Colonic mucosa (tissue), 4 donors: ENCODE measurements around the gene ZNF90. TPM values are rescaled to one million over a fixed set of nuclear protein-coding genes. Genes with fewer than 3 reads are reported as not detected.

ENCODE experiments used
- DNase-seq: peaks from one replicate; pipeline ENCODE4 v3.0.0-alpha.2; 2020
- H3K27ac ChIP-seq: fragments of 200-600 bp; one replicate; pipeline ENCODE4 v1.8.0; 2021
- H3K27me3 ChIP-seq: fragments of 200-600 bp; one replicate; pipeline ENCODE4 v1.8.0; 2021
- H3K36me3 ChIP-seq: fragments of 200-600 bp; one replicate; pipeline ENCODE4 v1.8.0; 2021
- H3K4me1 ChIP-seq: fragments of 200-600 bp; one replicate; pipeline ENCODE4 v1.8.0; 2021; ENCODE audit warnings: mild to moderate bottlenecking
- H3K4me3 ChIP-seq: fragments of 200-600 bp; one replicate; pipeline ENCODE4 v1.8.0; 2021
- H3K9ac ChIP-seq, 2 donors: one replicate each; pipeline ENCODE4 v1.7.0; 2013; ENCODE audit warnings: control low read depth in 2 of 2, low read depth in 2 of 2, low read length in 2 of 2
- H3K9me3 ChIP-seq: fragments of 200-600 bp; one replicate; pipeline ENCODE4 v1.8.0; 2021
- CTCF ChIP-seq: fragments of 200-600 bp; IDR thresholded peaks from one replicate; pipeline ENCODE4 v1.8.0; 2022; ENCODE audit warnings: antibody characterized with exemption, mild to moderate bottlenecking
- intact Hi-C: fragments of 100-400 bp; cut with DNase I; formaldehyde crosslinking; loops from one replicate; pipeline ENCODE4 v1.14.1; 2022
- total RNA-seq, 2 donors: library from RNA; stranded (reverse); fragmentation: NEBNext Ultra II Directional in 1 of 2; extraction: Animal tissue kit (Norgen Biotek cat#: 25700) in 1 of 2; gene quantifications; one replicate each; pipeline ENCODE4 v1.2.1, GENCODE V29; 2021
- donor health status: healthy.
- donor health status: DM: no; HTN: no; CAD: no.
- donor health status: DM: no; HTN: no; CAD: no.

Gene ZNF90
- total RNA-seq, 2 donors from 2014 or later = 3.4 to 6.8 TPM

GRCh38 chr19:20162821-20163220 lies 85.0 kb downstream of the ZNF90 start:
- no peaks in the 10 kb centered on the region for H3K36me3 ChIP-seq
- H3K4me3 ChIP-seq = no peak overlapping the region
- H3K27ac ChIP-seq = no peak overlapping the region
- no peaks in the 10 kb centered on the region for H3K9me3 ChIP-seq
- H3K4me1 ChIP-seq = no peaks in the 10 kb centered on the region
- no peak for TF ChIP-seq CTCF
- DNase-seq = no peak
- no peak overlapping the region for H3K9ac ChIP-seq
- intact Hi-C loops = no loop called here
- no peaks in the 10 kb centered on the region for H3K27me3 ChIP-seq

- Histone ChIP-seq H3K27ac (no peak overlapping the region), H3K27me3 (no peaks in the 10 kb centered on the region), H3K4me1 (no peaks in the 10 kb centered on the region), H3K36me3 (no peaks in the 10 kb centered on the region), H3K4me3 (no peak overlapping the region), H3K9me3 (no peaks in the 10 kb centered on the region), H3K9ac (no peak overlapping the region)
- DNase-seq = no peak
- intact Hi-C loops = no loop called here
- TF ChIP-seq CTCF = no peak
Observed at GRCh38 chr19:20164456-20164855, 86.7 kb downstream of the ZNF90 start.

- Histone ChIP-seq H3K36me3 (no peaks in the 10 kb centered on the region), H3K4me1 (no peaks in the 10 kb centered on the region), H3K27ac (no peak overlapping the region), H3K4me3 (no peak overlapping the region), H3K27me3 (no peaks in the 10 kb centered on the region), H3K9ac (no peak overlapping the region), H3K9me3 (no peaks in the 10 kb centered on the region)
- intact Hi-C loops = no loop called here
- no peak for TF ChIP-seq CTCF
- no peak for DNase-seq
Observed at GRCh38 chr19:20165971-20166592, 88.3 kb downstream of the ZNF90 start.

- no peak for TF ChIP-seq CTCF
- Histone ChIP-seq H3K9me3 (no peaks in the 10 kb centered on the region), H3K27me3 (no peaks in the 10 kb centered on the region), H3K36me3 (no peaks in the 10 kb centered on the region), H3K4me3 (peak within 1 kb of the TSS; percentile 70), H3K4me1 (no peaks in the 10 kb centered on the region), H3K9ac (peak within 1 kb of the TSS; percentile 73), H3K27ac (peak within 1 kb of the TSS; percentile 62)
- peak; percentile 96 for DNase-seq
- intact Hi-C loops = no loop called here
Observed at GRCh38 chr19:20167020-20167644, 89.3 kb downstream of the ZNF90 start, which contains the start of gene ZNF486. Gene ZNF486 (plus strand): TSS chr19:20167214. CDS start chr19:20167331, 117 bp downstream.

GRCh38 chr19:20167651-20168122 lies 89.9 kb downstream of the ZNF90 start:
- Histone ChIP-seq H3K4me1 (no peaks in the 10 kb centered on the region), H3K9me3 (no peaks in the 10 kb centered on the region), H3K4me3 (peak overlapping the region; percentile 70), H3K27ac (peak overlapping the region; percentile 62), H3K36me3 (no peaks in the 10 kb centered on the region), H3K9ac (peak overlapping the region; percentile 73), H3K27me3 (no peaks in the 10 kb centered on the region)
- intact Hi-C loops = no loop called here
- TF ChIP-seq CTCF = no peak
- no peak for DNase-seq

Other genes with a start within 250 kb of the ZNF90 start
- gene ZNF253, start 212.1 kb upstream of the ZNF90 start, total RNA-seq = 1 to 10 TPM; 8.0 to 9.0 TPM
- 1 to 10 TPM; 3.9 to 4.9 TPM for gene ZNF93, start 177.1 kb upstream of the ZNF90 start, total RNA-seq
- 1 to 10 TPM; 1.7 to 5.5 TPM for gene ZNF682, start 38.5 kb upstream of the ZNF90 start, total RNA-seq
- gene ZNF486, start 89.2 kb downstream of the ZNF90 start, total RNA-seq = 1 to 10 TPM; 4.3 to 5.0 TPM